HG03025 (cell line): ENCODE data around the gene ELMOD2.
A peak's percentile ranks its signal among the peaks of the same experiment; 100 is the strongest.
"Not testable (repeated sequence)": the region's sequence is repeated elsewhere in the genome, so short reads cannot be mapped to it uniquely, and the experiment has no call there.

Source experiments
- ATAC-seq: cut with Tn5 transposase; IDR thresholded peaks from one replicate; pipeline ENCODE4 v1.9.1; 2021; ENCODE audit warnings: mild to moderate bottlenecking, moderate library complexity; ENCODE audit not compliant: unreplicated experiment, low FRiP score

ELMOD2 gene

DNA sequence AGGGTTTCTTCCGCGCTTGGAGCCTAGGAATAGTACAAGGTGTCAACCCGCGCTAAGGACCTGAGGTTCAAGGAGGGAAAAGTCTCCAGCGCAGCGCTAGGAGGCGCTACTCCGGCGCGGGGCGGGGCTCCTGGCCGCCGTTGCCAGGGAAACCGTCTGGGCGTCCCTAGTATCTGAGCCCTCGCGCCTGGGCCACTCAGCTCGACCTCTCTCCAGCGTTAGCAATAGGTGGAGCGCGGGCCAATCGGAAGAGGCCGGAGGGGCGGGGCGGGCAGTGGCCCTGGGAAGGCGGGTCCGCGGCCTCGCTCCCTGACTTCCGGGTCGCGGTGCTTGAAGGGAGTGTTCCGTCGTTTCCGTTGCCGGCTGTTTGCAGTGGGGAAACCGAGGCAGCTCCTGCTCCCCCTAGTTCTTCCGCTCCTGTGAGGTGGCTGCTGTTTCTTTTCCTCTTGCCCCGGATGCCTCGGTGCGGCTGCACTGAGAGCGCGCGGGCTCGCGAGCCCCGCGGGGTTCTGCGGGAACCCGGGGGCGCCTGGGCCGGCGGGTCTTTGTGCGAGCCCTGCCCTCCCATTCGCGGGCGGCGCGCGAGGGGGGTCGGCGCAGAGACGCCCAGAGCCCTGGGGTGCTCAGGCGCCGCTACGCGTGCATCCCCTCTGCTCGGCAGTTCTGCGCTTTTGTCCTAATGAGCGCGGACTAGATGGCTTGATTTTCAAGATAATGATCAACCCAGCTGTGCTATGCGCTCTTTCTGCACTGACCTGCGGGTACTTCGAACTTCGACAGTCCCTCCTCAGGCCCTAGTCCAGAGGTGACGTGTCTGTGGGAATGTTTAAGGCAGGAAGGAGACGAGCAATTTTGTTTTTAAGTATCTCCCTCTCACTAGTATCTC is at the start of gene ELMOD2:
Gene ELMOD2 (plus strand): TSS at position 312 of the 886 bp plus-strand sequence. CDS start 1,261 bp downstream, outside the sequence.
- peak; percentile 100 for ATAC-seq

GRCh38 chr4:140483445-140483844 is 40.5 kb upstream of the ELMOD2 start:
- no peak for ATAC-seq

DNA sequence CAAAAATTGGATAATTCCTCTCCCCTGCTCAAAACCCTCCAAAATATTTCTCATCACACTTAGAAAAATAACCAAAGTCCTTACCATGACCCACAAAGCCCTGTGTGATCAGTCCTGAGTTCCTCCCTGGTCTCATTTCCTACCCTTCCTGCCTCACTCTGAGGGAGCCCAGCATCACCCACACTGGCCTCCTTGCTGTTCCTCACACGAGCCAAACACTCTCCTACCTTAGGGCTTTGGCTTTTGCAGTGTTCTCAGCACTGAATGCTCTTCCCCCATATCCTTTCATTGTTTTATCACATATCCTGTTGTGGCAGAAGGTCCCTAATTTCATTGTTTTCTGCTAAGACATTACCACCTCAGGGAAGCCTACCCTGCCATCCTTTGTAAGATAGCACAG is 38.0 kb upstream of the ELMOD2 start:
- ATAC-seq: no peak

GRCh38 chr4:140497405-140497746 is 26.6 kb upstream of the ELMOD2 start:
- no peak for ATAC-seq

GRCh38 chr4:140497747-140498636 is 26.0 kb upstream of the ELMOD2 start, which contains the start of gene MGAT4D:
Gene MGAT4D (minus strand): TSS chr4:140498293. CDS start chr4:140498222, 71 bp downstream.
- no peak for ATAC-seq

- ATAC-seq: no peak
These were observed 24.6 kb upstream of the ELMOD2 start for GRCh38 chr4:140499391-140499790.

DNA sequence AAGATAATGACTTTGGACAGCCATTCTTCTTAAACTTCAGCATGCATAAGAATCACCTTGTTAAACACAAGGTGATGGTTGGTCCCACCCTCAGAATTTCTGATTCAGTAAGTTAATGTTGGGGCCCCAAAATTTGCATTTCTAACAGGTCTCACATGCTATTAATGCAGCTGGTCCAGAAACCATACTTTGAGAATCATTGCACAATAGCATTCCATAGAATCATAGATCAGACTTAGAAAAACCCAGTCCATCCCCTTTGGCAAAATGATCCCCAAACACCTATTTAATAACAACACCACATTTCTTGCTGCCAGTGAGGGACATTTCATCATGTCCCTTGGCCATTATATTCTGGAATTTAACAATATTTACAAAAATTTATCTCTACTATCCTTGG is 19.7 kb upstream of the ELMOD2 start:
- ATAC-seq: no peak

DNA sequence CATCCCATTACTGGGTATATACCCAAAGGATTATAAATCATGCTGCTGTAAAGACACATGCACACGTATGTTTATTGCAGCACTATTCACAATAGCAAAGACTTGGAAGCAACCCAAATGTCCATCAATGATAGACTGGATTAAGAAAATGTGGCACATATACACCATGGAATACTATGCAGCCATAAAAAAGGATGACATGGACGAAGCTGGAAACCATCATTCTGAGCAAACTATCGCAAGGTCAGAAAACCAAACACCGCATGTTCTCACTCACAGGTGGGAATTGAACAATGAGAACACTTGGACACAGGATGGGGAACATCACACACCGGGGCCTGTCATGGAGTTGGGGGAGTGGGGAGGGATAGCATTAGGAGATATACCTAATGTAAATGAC is 10.2 kb upstream of the ELMOD2 start:
- ATAC-seq: not testable (repeated sequence)

GRCh38 chr4:140515423-140515822 is 8.5 kb upstream of the ELMOD2 start:
- ATAC-seq: no peak

DNA sequence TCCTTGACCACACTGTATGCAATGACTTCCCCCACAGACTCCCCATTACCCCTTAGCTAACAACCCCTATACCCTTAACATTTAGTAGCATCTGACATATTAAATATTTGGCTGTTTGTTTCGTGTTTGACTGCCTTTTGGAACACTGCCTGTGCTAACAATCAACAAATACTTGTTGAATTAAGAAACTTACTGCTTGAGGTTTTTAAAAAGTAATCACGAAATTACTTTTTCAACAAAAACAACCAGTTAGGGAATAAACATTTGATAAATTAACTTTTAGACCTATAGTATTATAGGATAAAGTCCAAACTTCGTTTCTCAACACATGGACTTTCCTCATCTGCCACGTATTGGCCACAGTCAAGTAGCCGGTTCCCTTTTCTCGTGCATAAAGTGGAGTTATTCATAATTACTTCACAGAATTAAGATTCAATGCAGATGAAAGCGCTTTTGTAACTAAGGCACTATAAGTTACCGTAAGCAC is 555 bp upstream of the ELMOD2 start:
- peak; percentile 11 for ATAC-seq

DNA sequence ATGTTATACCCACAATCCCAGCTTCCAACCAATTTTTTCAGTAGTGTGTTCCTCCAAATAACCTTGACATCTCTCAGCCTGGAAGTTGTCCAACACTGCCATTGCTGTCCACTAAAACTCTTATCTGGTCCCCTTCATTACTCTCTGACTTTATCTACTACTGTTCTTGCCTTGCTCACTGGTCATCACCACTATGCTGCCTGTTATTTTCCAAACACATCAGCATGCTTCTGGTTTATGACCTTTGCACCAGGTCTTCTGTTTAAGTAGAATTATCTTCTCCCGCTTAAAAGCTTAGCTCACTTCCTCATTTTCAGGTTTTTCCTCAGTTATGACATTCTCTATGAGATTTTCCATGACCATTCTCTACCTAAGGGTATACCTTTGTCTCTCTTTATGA is 5.5 kb downstream of the ELMOD2 start:
- no peak for ATAC-seq

GRCh38 chr4:140533951-140534480 is 10.0 kb downstream of the ELMOD2 start:
- no peak for ATAC-seq

GRCh38 chr4:140556372-140557085 is 32.6 kb downstream of the ELMOD2 start:
- peak; percentile 100 for ATAC-seq

- ATAC-seq: no peak
These were observed 34.0 kb downstream of the ELMOD2 start for GRCh38 chr4:140557831-140558435.

- no peak for ATAC-seq
These were observed 35.7 kb downstream of the ELMOD2 start for GRCh38 chr4:140559696-140560095.

DNA sequence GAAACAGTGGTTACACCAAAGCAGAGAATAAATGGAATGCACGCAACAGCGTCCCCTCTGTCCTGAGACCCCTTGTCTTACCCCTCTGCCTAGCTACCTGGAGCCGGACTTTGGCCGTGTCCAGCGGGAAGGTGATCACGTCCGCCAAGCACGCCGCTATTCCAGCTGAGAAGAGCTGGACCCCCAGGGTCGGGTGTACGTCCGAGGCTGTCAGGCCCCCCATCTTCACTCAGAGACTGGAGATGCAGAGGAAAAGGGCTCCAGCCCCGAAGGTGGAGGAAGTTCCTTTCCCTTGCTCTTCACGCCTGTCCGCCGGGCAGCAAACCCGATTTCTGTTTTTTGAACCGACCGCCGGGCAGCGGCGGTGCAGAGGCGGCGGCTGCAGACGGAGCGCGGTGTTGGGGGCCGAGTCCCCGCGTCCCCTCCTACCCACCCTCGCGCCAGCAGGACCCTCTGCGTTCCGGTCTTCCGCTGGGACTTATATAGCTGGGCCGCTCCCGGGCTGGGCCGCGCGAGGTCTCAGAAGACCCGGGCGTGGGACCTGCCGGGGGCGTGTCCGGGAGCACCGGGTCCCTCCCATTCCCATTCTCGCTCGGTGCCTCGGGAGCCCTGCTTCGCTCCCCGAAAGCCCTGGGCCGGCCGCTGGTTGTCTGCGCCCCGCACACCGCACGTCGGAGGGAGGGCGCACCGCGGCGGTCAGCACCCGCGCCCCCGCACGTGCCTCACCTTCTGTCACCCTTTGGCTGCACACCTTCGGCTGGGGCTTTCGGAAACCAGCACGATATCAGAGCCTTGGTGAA is 44.7 kb downstream of the ELMOD2 start, which contains the start of gene UCP1:
Gene UCP1 (minus strand): TSS at position 455 of the 800 bp plus-strand sequence. CDS start 232 bp downstream, at position 223.
- no peak for ATAC-seq

- no peak for ATAC-seq
These were observed 45.3 kb downstream of the ELMOD2 start for GRCh38 chr4:140569307-140569638.

DNA sequence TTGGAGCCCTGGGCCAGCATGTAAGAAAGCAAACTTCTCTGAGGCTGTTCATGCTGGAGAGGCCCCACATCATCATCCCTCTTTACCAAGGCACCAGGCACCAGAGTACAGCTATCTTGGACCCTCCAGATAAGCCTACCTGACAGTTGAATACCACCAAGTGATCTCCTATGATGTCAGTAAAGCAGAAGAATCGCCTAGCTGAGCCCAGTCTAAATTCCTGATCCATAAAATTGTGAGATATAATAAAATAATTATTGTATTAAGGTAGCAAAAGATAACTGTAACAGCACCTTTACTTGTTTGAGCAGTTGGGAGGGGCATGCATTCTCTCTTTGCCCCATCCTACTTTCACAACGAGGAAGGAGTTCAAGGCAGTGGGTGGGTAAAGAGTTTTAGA is 47.7 kb downstream of the ELMOD2 start:
- no peak for ATAC-seq

DNA sequence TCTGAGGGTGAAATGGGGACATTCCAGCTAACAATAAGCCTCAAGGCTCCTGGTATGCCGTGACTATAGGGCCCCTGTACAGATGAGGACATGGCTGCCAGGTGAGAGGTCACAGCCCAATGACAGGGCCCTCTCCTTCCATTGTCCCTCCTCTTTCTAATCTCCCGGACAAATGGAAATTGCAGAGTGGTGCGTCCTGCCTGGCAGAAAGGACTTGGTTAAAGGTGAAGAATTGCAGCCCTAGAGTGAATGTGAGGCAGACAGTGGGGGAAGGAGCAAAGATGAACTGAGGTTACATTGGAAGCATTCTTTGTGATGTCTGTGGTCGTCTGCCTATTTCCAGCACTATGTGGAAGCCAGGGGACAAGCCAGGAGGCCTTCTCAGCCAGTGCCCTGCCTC is 51.5 kb downstream of the ELMOD2 start:
- ATAC-seq: no peak
